OCI-LY3 (cell line): Measurements from ENCODE around the gene WSB1.

Experiments used
- EZH2phosphoT487 ChIP-seq: fragments of 200-600 bp; shearing (Covaris generic); IDR thresholded peaks from 2 replicates; pipeline ENCODE4 v1.6.1; 2018; ENCODE audit warnings: antibody characterized with exemption, mixed run types, low read depth
- TF ChIP-seq, protein P1 (sequence below): fragments of 200-600, 300-600 bp; sonication (generic); IDR thresholded peaks from 2 replicates; pipeline ENCODE4 v1.5.1; 2014; ENCODE audit warnings: antibody characterized with exemption, low read length, low read depth

DNA sequence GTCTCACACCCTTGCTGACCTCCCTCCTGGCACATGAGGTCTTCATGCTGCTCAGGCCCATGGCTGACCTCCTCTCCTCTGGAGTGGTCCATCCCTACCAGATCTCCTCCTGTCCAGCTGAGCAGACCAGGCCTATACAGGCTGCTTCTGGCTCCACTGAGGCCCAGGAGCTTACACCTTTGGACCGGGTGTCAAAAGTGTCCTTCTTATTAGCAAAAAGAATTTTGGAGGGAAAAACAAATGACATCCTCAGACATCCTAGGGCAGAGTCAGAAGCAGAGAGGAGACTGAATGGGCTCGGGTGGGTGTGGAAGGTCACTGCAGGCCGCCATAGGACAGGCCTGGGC is 38.1 kb downstream of the WSB1 start:
- TF ChIP-seq, protein P1, sequence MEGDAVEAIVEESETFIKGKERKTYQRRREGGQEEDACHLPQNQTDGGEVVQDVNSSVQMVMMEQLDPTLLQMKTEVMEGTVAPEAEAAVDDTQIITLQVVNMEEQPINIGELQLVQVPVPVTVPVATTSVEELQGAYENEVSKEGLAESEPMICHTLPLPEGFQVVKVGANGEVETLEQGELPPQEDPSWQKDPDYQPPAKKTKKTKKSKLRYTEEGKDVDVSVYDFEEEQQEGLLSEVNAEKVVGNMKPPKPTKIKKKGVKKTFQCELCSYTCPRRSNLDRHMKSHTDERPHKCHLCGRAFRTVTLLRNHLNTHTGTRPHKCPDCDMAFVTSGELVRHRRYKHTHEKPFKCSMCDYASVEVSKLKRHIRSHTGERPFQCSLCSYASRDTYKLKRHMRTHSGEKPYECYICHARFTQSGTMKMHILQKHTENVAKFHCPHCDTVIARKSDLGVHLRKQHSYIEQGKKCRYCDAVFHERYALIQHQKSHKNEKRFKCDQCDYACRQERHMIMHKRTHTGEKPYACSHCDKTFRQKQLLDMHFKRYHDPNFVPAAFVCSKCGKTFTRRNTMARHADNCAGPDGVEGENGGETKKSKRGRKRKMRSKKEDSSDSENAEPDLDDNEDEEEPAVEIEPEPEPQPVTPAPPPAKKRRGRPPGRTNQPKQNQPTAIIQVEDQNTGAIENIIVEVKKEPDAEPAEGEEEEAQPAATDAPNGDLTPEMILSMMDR = no peak
- no peak for TF ChIP-seq EZH2phosphoT487
